Spleen (tissue), 11 donors: ENCODE results near the gene TAOK3. TPM values are rescaled to one million over a fixed set of nuclear protein-coding genes. Genes with fewer than 3 reads are reported as not detected.
"Not testable (repeated sequence)": the region's sequence is repeated elsewhere in the genome, so short reads cannot be mapped to it uniquely, and the experiment has no call there.

Experiments used
- DNase-seq: peaks from one replicate; pipeline ENCODE4 v3.0.0-alpha.2; 2020
- H3K27ac ChIP-seq, 8 donors: fragments of 200-600 bp; sonication (generic) in 7 of 8; 1 replicate in 4 of 8; 2 replicates in 4 of 8; pipeline versions ENCODE4 v1.5.0 to v1.8.0; 2016 to 2021; ENCODE audit warnings: inconsistent platforms in 4 of 8, mild to moderate bottlenecking in 4 of 8, moderate library complexity in 1 of 8
- H3K27me3 ChIP-seq, 7 donors: fragments of 200-600 bp; sonication (generic) in 6 of 7; replicated peaks in 1 of 7; 1 replicate in 4 of 7; 2 replicates in 3 of 7; pipeline versions ENCODE4 v1.5.0 to v1.8.0; 2016 to 2021; ENCODE audit warnings: inconsistent platforms in 3 of 7, mild to moderate bottlenecking in 1 of 7
- H3K36me3 ChIP-seq, 6 donors: fragments of 200-600 bp; sonication (generic) in 5 of 6; 1 replicate in 4 of 6; 2 replicates in 2 of 6; pipeline versions ENCODE4 v1.5.0 to v1.8.0; 2016 to 2021; ENCODE audit warnings: inconsistent platforms in 2 of 6
- H3K4me1 ChIP-seq, 6 donors: fragments of 200-600 bp; sonication (generic) in 5 of 6; 1 replicate in 3 of 6; 2 replicates in 3 of 6; pipeline versions ENCODE4 v1.5.0 to v1.8.0; 2016 to 2021; ENCODE audit warnings: inconsistent platforms in 3 of 6
- H3K4me3 ChIP-seq, 8 donors: fragments of 200-600 bp; sonication (generic) in 7 of 8; 1 replicate in 4 of 8; 2 replicates in 4 of 8; pipeline versions ENCODE4 v1.5.0 to v1.8.0; 2016 to 2021; ENCODE audit warnings: inconsistent platforms in 4 of 8, mild to moderate bottlenecking in 4 of 8, moderate library complexity in 2 of 8
- H3K9me3 ChIP-seq, 8 donors: fragments of 200-600 bp; sonication (generic) in 7 of 8; 1 replicate in 4 of 8; 2 replicates in 4 of 8; pipeline versions ENCODE4 v1.5.0 to v1.8.0; 2016 to 2021; ENCODE audit warnings: inconsistent platforms in 4 of 8
- POLR2A ChIP-seq, 3 donors: fragments of 450-650 bp; IDR thresholded peaks; one replicate each; pipeline ENCODE4 v1.5.1; 2017; ENCODE audit warnings: antibody characterized with exemption in 3 of 3, mild to moderate bottlenecking in 1 of 3
- POLR2AphosphoS5 ChIP-seq, 3 donors: sonication (generic); formaldehyde crosslinking; IDR thresholded peaks; one replicate each; pipeline ENCODE4 v1.5.1; 2017; ENCODE audit warnings: antibody characterized with exemption in 3 of 3
- WGBS, 5 donors: extraction: QIAGEN DNeasy Blood & Tissue Kit in 3 of 5; methylation state at CpG; one replicate each; pipeline versions ENCODE4 v1.1.5 to v1.1.7; 2013 to 2018; 5-methylcytosine and 5-hydroxymethylcytosine counted together
- intact Hi-C: fragments of 100-400 bp; cut with DNase I; formaldehyde crosslinking; loops from one replicate; pipeline ENCODE4 v1.15.0; 2023; ENCODE audit warnings: low total_unique reads
- polyA plus RNA-seq, 3 donors: library from polyadenylated mRNA; stranded (reverse); fragments of 200-250 nt; gene quantifications; one replicate each; pipeline ENCODE4 v1.2.1, GENCODE V29; 2013
- total RNA-seq, 7 donors: library from RNA; depleted of rRNA in 3 of 7; stranded (reverse); fragments of >200 nt in 3 of 7; fragmentation: NEBNext Ultra II Directional in 4 of 7; extraction: Animal tissue kit (Norgen Biotek cat#: 25700) in 4 of 7; gene quantifications; one replicate each; pipeline versions ENCODE4 v1.1.0 to v1.2.1, GENCODE V29; 2016 to 2021
- TF ChIP-seq, protein P1 (sequence below), 11 experiments: fragments of 200-600 bp in 7 of 11; fragments of 450-650 bp in 4 of 11; sonication (generic) in 4 of 11; IDR thresholded peaks in 8 of 11; conservative IDR thresholded peaks in 3 of 11; 1 replicate in 7 of 11; 2 replicates in 4 of 11; pipeline versions ENCODE4 v1.4.0 to v1.8.0; 2016 to 2021; ENCODE audit warnings: antibody characterized with exemption in 11 of 11, inconsistent platforms in 4 of 11, mild to moderate bottlenecking in 1 of 11
- donor health status: healthy with polysubstance abuse.
- donor health status: DM: no; HTN: no; CAD: no; lungs with moderate emphysema.
- donor health status: DM: no; HTN: no; CAD: no.
- donor health status: Bipolar disorder and iron deficiency.
- donor health status: healthy.
- donor health status: DM: no; HTN: no; CAD: no.
- donor health status: DM: yes; HTN: yes; CAD: no.

The TAOK3 gene
- total and polyA plus RNA-seq, 10 donors = 12.7 to 80.8 (median 56.5) TPM

DNA sequence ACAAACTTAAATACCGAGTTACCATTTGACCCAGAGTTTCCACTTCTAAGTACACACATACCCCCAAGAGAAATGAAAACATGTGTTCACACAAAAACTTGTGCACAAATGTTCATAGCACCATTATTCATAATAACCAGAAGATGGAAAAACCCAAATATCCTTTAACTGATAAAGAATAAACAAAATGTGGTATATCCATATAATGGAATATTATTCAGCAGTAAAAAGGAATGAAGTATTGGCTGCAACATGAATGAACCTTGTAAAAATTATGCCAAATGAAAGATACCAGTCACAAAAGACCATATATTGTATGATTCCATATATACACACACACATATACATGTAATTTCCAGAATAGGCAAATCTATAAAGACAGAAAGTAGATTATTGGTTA, 116.4 kb downstream of the TAOK3 start:
- WGBS, 5 donors = 96 to 100% (median 98%) methylated on average over 1 of the region's 1 CpG
- H3K4me1 ChIP-seq = no peaks in the 10 kb centered on the region
- H3K9me3 ChIP-seq = peaks cover 0 to 11% (median 0%) of the 10 kb centered on the region in 8 donors
- no peak for DNase-seq
- peaks cover 0 to 71% (median 23%) of the 10 kb centered on the region in 6 donors for H3K36me3 ChIP-seq
- no peak overlapping the region for H3K27ac ChIP-seq
- H3K4me3 ChIP-seq = no peak overlapping the region
- intact Hi-C loops = no loop called here
- TF ChIP-seq POLR2A (IDR thresholded peaks at IDR 0.05) = no peak
- no peak for TF ChIP-seq POLR2AphosphoS5 (IDR thresholded peaks at IDR 0.05)
- TF ChIP-seq, protein P1, sequence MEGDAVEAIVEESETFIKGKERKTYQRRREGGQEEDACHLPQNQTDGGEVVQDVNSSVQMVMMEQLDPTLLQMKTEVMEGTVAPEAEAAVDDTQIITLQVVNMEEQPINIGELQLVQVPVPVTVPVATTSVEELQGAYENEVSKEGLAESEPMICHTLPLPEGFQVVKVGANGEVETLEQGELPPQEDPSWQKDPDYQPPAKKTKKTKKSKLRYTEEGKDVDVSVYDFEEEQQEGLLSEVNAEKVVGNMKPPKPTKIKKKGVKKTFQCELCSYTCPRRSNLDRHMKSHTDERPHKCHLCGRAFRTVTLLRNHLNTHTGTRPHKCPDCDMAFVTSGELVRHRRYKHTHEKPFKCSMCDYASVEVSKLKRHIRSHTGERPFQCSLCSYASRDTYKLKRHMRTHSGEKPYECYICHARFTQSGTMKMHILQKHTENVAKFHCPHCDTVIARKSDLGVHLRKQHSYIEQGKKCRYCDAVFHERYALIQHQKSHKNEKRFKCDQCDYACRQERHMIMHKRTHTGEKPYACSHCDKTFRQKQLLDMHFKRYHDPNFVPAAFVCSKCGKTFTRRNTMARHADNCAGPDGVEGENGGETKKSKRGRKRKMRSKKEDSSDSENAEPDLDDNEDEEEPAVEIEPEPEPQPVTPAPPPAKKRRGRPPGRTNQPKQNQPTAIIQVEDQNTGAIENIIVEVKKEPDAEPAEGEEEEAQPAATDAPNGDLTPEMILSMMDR (IDR thresholded peaks at IDR 0.05 in 8 of 11, conservative IDR thresholded peaks at IDR 0.05 in 3 of 11) = no peak
- no peaks in the 10 kb centered on the region for H3K27me3 ChIP-seq

DNA sequence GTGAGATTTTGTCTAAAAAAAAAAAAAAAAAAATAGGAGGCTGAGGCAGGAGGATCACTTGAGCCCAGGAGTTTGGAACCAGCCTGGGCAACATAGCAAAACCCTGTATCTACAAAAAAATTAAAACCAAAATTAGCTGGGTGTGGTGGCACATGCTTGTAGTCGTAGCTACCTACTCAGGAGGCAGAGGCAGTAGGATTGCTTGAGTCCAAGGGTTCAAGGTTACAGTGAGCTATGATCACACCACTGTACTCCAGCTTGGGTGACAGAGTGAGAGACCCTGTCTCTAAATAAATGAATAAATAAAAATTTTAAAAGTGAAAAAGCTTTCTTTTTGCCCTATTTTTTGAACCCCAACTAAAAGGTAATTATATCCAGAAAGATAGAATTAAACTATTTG, 123.2 kb downstream of the TAOK3 start:
- Histone ChIP-seq H3K36me3 (peaks cover 0 to 62% (median 12%) of the 10 kb centered on the region in 6 donors), H3K4me1 (no peaks in the 10 kb centered on the region), H3K9me3 (no peaks in the 10 kb centered on the region), H3K4me3 (no peak overlapping the region), H3K27ac (no peak overlapping the region), H3K27me3 (no peaks in the 10 kb centered on the region)
- DNase-seq = no peak
- 89 to 94% (median 93%) methylated on average over 1 of the region's 1 CpG for WGBS, 5 donors
- TF ChIP-seq POLR2A (IDR thresholded peaks at IDR 0.05) (no peak), POLR2AphosphoS5 (IDR thresholded peaks at IDR 0.05) (no peak)
- TF ChIP-seq, protein P1 (IDR thresholded peaks at IDR 0.05 in 8 of 11, conservative IDR thresholded peaks at IDR 0.05 in 3 of 11) = no peak
- intact Hi-C loops = no loop called here

DNA sequence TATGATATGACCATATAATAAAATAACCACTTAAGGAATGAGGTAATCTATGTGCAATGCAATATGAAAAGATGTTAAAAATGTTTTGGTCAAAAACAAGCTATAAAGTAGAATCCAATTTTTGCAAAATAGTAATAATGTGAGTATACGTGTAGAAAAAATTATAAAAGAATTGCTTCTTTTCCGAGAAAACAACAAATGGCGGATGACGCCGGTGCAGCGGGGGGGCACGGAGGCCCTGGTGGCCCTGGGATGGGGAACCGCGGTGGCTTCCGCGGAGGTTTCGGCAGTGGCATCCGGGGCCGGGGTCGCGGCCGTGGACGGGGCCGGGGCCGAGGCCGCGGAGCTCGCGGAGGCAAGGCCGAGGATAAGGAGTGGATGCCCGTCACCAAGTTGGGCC, 126.8 kb downstream of the TAOK3 start:
- 95 to 99% (median 96%) methylated on average over 11 to 25 of the region's 26 CpGs for WGBS, 5 donors
- H3K27me3 ChIP-seq, H3K4me1 ChIP-seq, H3K27ac ChIP-seq, H3K4me3 ChIP-seq, DNase-seq, H3K9me3 ChIP-seq, intact Hi-C loops: not testable (repeated sequence)
- H3K36me3 ChIP-seq = peaks cover 0 to 64% (median 19%) of the 10 kb centered on the region in 6 donors

DNA sequence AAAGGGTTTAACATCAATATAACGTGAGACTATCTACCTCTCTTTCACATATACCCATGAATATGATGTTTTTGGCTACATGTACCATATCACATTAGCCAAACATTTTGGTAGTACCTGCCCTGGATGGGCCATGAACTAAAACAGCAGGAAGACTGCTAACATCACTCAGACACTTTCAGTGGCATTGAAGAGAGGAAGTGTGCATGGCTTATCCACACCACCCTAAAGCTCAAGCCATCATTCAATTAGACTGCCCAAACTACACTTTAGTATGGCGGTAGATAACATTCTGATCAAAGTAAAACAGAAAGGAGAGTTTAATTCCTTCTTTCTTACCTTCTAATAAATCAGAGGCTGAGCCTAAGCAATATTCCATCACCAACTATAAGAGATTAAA, 133.8 kb downstream of the TAOK3 start:
- H3K36me3 ChIP-seq = peaks cover 0 to 81% (median 28%) of the 10 kb centered on the region in 6 donors
- no peak for DNase-seq
- TF ChIP-seq, protein P1 (IDR thresholded peaks at IDR 0.05 in 8 of 11, conservative IDR thresholded peaks at IDR 0.05 in 3 of 11) = no peak
- TF ChIP-seq POLR2AphosphoS5 (IDR thresholded peaks at IDR 0.05) = no peak
- TF ChIP-seq POLR2A (IDR thresholded peaks at IDR 0.05) = no peak
- peaks cover 0 to 34% (median 26%) of the 10 kb centered on the region in 6 donors for H3K4me1 ChIP-seq
- H3K27ac ChIP-seq = peak overlapping the region in 5 of 8 donors; percentile 27 to 69 (median 62)
- no peaks in the 10 kb centered on the region for H3K27me3 ChIP-seq
- 85 to 90% (median 85%) methylated on average over 2 of the region's 2 CpGs for WGBS, 5 donors
- H3K9me3 ChIP-seq = no peaks in the 10 kb centered on the region
- intact Hi-C loops = no loop called here
- H3K4me3 ChIP-seq = no peak overlapping the region

DNA sequence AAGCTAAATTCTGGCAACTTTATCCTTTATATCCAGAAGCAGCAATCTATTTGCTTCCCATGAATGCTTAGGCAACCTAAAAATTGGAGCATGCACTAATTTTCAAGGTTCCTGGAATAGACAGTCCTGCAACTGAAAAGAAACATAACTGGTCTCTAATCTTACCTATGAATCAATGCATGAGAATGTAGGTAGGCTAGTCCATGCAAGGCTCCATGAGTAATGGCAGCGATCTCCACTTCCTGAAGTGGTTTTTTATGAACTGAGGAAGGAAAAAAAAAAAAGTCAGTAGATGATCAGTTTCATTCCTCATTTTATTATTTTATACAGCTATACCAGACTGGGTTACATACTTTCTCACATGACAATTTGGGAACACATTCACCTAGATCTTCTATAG, 134.8 kb downstream of the TAOK3 start:
- intact Hi-C loops = no loop called here
- Histone ChIP-seq H3K36me3 (peaks cover 0 to 79% (median 28%) of the 10 kb centered on the region in 6 donors), H3K27me3 (no peaks in the 10 kb centered on the region), H3K27ac (peak overlapping the region in 7 of 8 donors; percentile 5 to 69 (median 53)), H3K9me3 (no peaks in the 10 kb centered on the region), H3K4me3 (no peak overlapping the region), H3K4me1 (peaks cover 0 to 34% (median 26%) of the 10 kb centered on the region in 6 donors)
- no peak for TF ChIP-seq POLR2A (IDR thresholded peaks at IDR 0.05)
- no peak for TF ChIP-seq POLR2AphosphoS5 (IDR thresholded peaks at IDR 0.05)
- TF ChIP-seq, protein P1 (IDR thresholded peaks at IDR 0.05 in 8 of 11, conservative IDR thresholded peaks at IDR 0.05 in 3 of 11) = no peak
- DNase-seq = no peak
- 28 to 61% (median 38%) methylated on average over 1 of the region's 1 CpG for WGBS, 5 donors
